ENCODE results near the gene OSBPL3.

OSBPL3 gene

DNA sequence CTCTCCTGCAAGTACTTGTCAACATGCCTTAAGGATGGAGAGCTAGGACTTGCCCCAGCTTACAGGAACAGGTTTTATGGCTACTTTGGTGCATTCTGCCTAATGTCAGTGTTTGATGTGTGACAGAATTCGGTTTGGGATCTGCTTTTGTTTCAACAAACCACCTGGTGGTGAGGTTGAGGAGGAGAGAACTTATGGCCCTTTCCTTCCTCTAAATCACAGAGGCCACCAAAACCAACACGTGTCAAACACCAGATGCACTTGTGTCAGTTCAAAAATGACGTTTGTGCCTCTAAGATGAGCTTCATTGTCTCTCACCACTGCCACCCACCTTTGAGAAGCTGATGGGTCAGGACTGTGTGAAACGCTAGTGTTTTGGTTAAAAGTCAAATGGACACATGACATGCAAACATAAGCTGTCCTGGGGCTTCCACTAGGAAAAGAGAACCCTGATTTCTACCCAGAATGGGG is 83.9 kb downstream of the OSBPL3 start:
- no peak for DNase-seq (ENCODE audit: low read depth in 2 of 2)

DNA sequence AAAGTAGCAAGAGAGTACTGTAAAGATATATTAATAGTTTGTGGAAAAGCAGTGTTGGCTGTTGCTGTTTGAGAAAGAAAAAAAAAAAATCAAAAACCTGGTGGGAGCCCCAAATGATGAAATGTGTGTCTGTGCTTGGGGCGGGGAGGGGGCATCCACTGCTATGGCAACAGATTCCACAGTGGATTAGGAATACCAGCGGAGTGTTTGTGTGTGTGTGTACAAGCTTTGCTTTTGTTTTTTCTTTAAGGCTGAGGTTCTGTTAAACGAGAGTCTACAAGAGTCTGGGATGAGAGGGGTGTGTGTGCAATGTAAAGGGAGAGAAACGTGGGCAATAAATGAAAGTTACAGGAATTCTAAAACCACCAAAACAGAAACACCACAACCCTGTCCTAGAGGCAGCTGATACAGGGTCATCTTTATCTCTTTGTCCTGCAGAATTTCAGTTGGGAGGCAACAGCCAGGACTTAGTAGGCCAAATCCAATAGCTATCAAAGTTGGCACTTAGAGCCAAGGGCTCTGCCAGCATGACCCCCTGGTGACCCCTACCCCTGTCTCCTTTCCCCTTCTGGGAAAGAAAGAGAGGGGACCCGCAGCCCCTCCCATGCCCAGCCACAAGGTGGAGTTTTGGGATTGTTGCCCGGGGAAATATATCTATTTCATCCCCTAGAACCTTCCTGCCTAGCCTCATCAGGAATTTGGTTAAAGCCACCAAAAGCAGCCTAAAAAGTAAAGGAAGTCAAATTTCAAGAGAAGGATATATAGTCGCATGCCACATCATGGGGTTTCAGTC is 85.4 kb downstream of the OSBPL3 start:
- no peak for DNase-seq (ENCODE audit: low read depth in 2 of 2)

DNA sequence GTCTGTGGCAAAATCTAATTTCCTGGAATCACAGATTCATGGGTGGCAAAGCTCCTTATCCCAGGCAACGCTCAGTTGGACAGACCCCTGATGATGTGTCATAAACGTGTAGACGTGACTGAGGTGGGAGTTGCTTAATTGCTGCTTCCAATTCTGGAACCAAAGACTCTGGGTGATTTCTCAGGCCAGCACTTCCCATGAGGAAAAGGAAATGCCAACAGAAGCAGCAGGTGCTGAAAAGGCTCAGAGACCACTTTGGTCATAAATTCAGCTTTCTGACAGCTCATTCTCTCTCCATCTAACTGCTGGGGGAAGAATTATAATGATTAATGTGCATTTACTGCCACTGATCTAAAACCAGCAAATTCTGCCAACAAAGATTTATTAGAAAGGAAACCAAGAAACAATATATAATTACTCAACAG is 88.7 kb downstream of the OSBPL3 start:
- DNase-seq (ENCODE audit: low read depth in 2 of 2): no peak

DNA sequence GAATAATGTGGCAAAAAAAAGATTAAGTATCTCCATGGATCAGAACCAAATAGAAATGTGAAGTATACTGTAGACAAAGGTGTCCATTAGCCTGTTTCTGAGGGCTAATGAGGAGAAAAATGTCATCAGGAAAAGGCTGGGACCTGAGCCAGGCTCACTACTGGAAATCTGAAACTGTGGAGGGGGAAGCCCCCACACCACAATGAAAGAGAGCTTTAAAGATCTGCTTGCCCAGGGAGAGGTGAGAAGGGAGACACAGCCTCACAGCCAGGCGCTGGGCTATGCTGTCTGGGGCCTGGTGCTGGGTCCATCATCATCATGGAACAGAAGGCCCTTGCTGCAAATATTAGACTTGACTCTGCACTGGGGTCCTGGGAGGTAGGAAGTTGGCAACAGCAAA is 90.4 kb downstream of the OSBPL3 start:
- no peak for DNase-seq (ENCODE audit: low read depth in 2 of 2)

DNA sequence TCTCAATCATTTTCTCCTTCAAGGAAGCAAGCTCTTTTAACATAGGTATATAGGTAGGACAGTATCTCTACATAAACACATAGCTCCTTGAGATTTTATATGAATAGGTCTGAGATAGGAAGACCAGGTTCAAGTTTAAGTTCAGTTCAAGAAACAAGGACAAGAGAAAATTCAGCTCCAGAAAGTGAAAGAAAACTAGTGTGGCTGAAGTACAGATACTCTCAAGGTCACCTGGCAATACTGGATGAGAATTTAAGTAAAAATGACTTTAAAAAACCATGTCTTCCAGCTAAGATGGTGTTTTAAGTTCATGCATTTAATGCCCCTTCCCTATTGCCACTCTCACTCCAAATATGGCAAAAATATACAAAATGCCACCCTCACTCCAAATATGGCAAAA is 91.3 kb downstream of the OSBPL3 start:
- no peak for DNase-seq (ENCODE audit: low read depth in 2 of 2)

DNA sequence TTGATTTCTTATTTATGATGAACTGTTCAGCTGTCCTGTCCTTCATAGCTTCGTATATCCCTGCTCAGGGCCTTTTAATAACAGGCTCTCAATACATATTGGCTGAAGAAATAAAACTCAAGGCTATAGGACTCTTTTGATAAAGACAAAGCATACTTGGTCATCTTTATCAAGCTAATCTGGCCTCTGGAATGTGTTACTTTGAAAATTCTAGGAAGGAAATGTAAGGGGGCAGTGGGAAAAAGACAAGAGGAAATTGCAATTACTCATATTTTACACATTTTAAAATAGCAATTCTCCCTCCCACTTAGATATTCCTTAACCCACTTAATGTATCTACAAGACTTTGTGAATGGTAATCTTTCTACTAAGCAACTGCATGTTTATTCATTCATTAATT is 94.3 kb downstream of the OSBPL3 start:
- DNase-seq (ENCODE audit: low read depth in 2 of 2): no peak

DNA sequence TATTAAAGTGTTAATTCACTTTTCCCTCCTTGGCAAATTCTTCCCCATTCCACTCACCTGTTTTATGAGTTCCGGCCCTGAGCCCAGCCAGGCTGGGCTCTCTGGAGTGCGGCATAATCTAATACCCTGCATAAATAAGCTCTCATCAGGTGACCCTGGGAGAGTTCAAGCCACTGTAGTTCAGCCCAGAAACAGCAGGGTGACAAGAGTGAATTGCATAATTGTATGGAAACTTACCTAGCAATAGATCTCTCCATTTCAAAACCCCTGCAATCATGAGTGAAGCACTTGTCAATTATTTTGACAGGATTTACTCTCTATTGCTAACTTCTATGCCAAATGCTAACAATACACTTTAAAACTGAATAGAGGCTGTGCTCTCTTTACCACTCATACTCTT is 94.7 kb downstream of the OSBPL3 start:
- DNase-seq (ENCODE audit: low read depth in 2 of 2): no peak

DNA sequence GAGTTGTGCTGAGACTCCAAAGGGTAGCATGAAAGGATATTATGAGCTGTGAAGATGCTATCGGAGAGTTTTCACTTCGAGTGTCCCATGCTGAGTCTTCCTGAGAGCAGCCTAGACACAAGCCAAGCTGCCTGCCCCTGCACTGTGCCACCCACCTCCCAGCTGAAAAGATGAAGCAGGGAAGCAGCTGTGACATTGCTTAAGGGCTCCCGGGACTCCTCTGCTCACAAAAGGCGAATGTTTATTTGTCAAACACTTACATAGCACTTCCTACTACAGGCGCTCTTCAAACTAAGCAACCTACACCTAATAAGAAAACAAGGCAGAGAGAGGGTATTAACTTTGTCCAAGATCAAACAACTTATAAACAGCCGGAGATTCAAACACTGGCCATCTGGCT is 95.6 kb downstream of the OSBPL3 start:
- DNase-seq (ENCODE audit: low read depth in 2 of 2): no peak

DNA sequence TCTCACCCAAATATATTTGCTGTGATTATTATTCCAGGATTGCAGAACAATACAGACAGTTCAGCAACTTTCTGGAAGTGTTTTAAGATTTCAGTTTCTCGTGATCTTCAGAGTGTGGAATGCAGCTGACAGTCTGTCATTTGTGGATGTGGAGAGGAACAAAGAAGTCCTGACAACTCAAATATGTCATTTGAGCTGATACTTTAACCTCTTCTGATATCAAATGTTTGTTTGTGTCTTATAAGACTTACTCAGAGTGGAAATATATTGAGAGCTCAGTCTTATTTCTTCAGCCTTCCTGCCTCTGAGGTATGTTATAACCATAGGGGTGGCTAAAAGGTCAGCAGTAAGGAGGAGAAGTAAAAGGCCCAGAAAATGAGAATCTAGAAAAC is 96.4 kb downstream of the OSBPL3 start:
- DNase-seq (ENCODE audit: low read depth in 2 of 2): no peak

DNA sequence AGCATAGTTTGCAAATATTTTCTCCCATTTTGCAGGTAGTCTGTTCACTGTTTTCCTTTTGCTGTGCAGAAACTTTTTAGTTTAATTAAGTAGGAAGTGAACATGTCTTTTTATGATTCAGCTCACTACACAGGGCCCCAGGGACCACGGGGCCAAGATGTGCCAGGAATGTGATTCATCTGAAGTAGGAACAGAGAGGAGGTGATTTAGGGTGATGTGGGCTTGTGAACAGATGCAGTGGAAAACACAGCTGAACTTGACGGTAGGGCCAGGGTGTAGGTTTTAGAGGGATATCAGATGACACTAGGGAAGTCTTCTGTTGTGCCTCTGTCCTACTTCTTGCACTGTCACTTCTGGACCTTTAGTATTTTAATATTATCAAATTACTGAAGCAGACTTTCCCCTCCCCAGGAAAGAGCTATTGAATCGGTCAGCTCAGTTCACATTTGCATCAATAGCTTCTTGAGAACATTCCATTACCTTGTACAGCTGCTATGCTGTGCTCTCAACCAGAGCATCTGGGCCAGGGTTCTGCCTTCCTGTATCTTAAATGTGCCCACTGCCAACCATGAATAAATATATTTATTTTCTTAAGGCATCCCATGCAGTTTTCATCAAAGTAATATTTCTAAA is 96.9 kb downstream of the OSBPL3 start:
- DNase-seq (ENCODE audit: low read depth in 2 of 2): peak in 1 of 2 experiments; percentile 15

DNA sequence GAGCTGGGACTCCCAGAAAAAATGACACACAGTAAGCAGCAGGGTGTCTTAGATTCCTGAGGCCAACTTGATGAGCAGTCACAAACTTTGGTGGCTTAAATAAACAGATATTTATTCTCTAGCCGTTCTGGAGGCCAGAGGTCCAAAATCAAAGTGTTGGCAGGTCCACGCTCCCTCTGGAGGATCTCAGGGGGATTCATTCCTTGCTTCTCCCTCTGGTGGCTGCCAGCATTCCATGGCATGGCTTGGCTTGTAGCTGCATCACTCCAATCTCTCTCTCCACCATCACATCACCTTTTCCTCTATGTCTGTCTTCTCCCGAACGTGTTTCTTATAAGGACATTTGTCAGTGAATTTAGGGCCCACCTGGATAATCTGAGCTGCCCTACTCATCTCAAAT is 98.4 kb downstream of the OSBPL3 start:
- DNase-seq (ENCODE audit: low read depth in 2 of 2): no peak

DNA sequence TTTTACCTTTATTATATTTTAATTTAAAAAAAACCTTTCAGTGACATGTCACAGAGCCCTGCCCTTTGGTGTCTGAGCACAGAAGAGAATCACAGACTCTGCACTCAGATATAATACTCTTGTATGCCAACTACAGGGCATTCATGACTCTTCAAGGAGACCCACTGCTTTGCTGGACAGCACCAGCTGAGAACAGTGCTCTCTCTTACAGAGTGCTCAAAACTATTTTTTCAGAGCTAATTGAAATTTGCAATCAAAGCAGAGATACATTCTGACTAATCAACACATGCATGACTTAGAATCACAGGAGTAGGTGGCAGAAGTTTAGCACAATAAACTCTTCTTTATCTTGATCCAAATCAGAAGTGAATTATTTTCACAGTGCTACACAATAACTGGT is 99.1 kb downstream of the OSBPL3 start:
- no peak for DNase-seq (ENCODE audit: low read depth in 2 of 2)

DNA sequence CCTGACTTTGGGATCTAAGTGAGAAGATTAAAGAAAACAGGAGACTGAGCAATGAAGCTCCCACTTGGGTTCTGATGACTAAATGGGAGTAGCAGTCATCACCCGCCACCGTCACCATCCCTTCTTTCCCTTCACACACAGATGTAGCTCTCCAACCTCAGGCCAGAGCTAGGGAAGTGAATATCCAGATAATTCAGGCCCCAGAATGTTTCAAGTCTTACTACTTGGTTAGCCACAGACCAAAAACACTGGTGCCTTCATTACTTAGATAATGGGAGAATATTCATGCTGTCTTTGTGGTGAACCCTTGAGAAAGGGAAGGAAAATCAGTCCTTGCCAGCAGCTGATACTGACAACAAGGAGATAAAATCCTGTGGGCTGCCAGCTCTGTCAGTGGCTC is 100.7 kb downstream of the OSBPL3 start:
- no peak for DNase-seq (ENCODE audit: low read depth in 2 of 2)

DNA sequence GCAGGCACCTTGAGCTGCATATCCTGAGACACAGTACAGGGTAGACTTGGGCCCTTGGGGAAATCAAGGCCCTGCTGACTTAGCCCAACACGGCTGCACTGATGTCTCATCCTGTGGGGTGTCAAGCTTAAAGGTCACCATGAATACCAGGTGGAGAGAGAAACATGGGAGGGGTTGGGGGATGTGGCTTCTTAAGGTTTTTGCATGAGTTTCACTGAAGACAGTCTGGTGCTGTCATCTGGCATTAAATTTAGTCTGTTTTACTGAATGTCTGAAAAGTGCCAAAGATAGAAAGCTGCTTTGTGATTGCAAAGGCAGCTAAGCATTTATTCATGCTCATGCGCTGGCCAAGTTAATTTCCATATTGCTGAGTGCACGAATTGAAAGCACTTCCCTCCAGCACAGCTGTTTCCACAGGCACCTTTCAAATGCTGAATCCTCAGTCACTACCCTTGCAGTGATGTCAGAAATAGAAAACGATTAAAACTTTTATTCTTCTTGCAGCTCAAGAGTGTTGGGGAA is 102.1 kb downstream of the OSBPL3 start:
- no peak for DNase-seq (ENCODE audit: low read depth in 2 of 2)

DNA sequence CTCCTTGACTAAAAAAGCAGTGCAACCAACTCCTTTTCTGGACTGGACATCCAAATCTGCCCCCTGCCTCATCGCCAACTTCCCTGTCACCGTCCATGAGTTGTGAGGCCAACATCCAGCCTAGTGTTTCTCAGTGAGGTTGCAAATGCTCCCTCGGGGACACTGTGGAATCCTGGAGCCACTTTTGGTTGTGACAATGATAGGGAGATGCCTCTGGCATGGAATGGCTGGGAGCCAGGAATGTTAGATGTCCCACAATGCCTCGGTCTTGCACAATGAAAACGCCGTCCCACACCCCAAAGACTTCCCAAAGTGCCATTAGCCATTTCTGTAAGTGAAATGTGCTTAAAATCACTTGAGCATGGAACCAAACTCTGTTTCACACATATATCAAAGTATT is 105.2 kb downstream of the OSBPL3 start:
- DNase-seq (ENCODE audit: low read depth in 2 of 2): no peak

DNA sequence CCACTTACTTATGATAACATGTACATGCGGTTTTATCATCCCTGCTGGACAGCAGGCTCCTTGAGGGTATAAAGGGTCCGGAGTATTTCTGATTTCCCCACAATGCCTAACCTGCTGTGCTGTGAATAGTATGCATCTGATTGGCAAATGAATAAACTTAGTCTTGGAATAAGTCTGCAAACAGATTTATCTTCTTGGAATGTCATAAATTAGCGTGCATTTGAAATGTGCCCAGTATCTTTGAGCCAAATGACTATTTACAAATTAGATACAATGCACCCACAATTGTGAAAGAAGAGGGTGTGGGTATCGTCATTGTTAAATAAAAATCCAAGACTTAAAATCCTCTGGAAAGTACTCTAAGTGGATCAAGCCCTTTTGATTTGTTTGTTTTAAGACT is 106.0 kb downstream of the OSBPL3 start:
- DNase-seq (ENCODE audit: low read depth in 2 of 2): no peak

DNA sequence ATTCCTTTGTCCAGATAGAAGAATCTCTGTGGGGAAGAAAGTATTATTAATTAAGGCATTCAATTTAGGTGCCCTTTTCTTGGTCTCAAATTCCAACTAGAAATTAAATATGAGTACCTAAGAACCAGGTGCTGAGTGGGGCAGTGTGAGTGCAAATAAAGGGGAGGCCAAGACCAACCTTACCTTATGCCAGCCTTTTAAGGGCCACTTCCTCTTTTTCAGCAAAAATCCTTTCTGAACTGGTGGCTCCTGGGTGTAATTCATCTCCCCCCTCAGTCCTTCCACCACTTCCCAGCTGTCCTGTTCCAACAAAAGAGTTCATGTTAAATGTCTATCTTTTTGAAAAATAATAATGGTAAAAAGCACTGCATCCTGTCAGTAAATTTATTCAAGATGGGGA is 108.2 kb downstream of the OSBPL3 start:
- DNase-seq (ENCODE audit: low read depth in 2 of 2): no peak

DNA sequence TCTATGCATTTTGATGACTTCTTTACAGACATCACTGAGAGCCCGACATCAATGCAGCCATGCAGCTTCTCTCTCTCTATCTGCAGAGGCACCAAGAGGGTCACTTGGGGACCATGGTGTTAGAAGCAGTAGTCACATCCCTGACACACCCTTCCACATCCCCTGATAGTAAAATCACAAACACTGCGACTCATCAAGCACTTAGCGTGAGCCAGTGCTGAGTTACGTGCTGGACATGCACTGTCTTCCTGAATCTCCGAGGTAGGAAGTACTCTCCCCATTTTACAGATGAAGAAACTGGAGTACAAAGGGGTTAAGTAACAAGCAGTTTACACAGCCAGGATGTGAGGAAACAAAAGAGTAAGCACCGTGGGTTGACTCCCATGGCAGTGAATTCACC is 109.2 kb downstream of the OSBPL3 start:
- no peak for DNase-seq (ENCODE audit: low read depth in 2 of 2)

DNA sequence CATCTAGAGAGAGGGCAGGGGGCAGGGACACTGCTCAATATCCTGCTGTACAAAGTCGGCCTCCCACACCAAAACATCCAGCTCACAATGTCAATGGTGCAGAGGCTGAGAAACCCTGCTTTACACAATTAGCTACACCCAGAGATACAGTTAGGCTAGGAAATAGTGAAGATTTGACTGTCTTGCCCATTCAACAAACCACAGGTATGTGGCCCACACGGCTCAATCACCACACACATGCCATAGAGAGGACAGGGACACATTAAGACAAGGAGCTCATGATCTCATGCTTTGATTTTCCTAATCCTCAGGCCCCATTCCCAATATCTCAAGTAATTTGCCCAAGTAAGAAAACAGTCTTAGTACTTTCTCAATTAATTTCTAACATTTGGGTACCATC is 110.4 kb downstream of the OSBPL3 start:
- no peak for DNase-seq (ENCODE audit: low read depth in 2 of 2)

DNA sequence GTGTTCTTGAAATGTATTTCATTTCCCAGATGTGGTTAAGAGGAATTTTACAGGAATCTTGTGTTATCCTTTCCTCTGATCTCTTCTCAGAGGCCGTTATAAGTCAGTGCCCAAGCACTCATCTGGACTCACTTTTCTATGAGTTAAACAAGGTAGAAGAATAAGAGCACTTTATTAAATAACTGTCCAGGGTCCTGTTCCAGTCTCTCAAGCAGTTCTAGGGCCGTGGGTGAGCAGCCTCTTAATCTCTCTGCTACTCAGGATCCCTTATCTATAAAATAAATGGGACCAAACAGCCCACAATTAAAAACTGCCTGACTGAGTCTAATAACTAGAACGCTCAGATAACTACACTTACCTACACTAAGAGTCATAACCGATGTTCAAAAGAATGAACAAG is 111.2 kb downstream of the OSBPL3 start:
- no peak for DNase-seq (ENCODE audit: low read depth in 2 of 2)

DNA sequence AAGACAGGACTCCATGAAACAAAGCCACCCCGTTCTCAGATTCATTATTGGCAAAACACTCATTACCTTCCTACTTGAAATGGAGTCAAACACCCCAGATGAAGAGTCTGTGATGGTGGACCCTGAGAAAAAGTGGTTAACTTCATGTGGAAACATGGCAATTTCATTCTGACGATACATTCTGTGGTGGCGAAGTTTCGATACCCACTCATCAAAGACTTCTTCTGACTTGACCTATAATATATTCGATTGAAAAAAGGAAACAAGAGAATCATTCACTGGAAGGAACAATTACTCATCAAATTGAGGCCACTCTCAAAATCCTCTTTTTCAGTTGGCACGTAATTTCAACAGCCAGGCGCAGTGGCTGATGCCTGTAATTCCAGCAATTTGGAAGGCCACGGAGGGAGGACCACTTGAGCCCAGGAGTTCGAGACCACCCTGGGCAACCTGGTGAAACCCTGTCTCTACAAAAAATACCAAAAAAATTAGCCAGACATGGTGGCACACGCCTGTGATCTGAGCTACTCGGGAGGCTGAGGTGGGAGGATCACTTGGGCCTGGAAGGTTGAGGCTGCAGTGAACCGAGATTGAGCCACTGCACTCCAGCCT is 113.9 kb downstream of the OSBPL3 start:
- peak; percentile 12 to 17 for DNase-seq (ENCODE audit: low read depth in 2 of 2)

DNA sequence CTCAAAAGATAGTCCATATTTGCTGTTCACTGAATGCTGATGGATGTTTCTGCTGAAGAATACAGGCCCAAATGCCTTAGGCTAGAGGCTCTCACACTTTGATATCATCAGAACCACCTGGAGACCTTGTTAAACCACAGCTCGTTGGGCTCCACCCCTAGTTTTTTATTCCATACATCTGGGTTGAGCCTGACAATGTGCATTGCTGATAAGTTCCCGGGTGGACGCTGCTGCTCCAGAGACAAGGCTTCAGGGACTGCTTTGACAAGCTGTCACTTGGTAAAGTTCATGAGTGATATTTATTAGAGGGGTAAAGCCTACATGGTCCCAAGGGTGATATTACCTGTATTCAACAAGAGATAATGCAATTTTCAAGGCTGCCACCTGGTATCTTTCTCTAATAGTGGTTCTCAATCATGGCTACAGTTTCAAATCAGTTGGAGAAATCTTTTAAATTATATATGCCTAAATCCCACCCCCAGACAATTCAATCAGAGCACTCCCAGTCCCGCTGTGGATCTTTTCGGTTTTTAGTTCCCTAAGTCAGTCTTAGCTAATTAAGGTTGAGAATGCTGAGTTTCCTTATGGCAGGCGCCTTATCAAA is 115.7 kb downstream of the OSBPL3 start:
- DNase-seq (ENCODE audit: low read depth in 2 of 2): no peak
